HEK293 (cell line): Measurements from ENCODE around the gene TMEM164.

Source experiments
- CTCF ChIA-PET: fragments of 350-600 bp; formaldehyde crosslinking; extraction: SDS; loops from one replicate; lab custom pipeline; 2021; ENCODE audit warnings: antibody characterized with exemption; lab: Yijun Ruan, JAX
- POLR2A ChIA-PET: fragments of 300-600 bp; formaldehyde crosslinking; extraction: SDS; loops from one replicate; lab custom pipeline; 2020; ENCODE audit warnings: antibody characterized with exemption, inconsistent platforms; lab: Yijun Ruan, JAX
- H3K27ac ChIP-seq: fragments of 200-500 bp; sonication (Bioruptor generic); 2 replicates; pipeline ENCODE4 v1.5.1; 2014; ENCODE audit warnings: low read depth, low read length, control low read depth, inconsistent platforms; ENCODE audit errors: extremely low read depth
- H3K36me3 ChIP-seq, 2 experiments: fragments of 200-500 bp in 1 of 2; sonication (Bioruptor generic) in 1 of 2; 1 replicate in 1 of 2; 2 replicates in 1 of 2; pipeline ENCODE4 v1.5.1; 2014 to 2017; ENCODE audit warnings: inconsistent platforms in 2 of 2, low read length in 2 of 2; ENCODE audit not compliant: control insufficient read depth in 2 of 2, insufficient read depth in 1 of 2
- H3K4me1 ChIP-seq: fragments of 200-500 bp; sonication (Bioruptor generic); 2 replicates; pipeline ENCODE4 v1.5.1; 2014; ENCODE audit warnings: mild to moderate bottlenecking, low read length, inconsistent platforms; ENCODE audit not compliant: control insufficient read depth, insufficient read depth
- H3K4me3 ChIP-seq: 2 replicates; pipeline ENCODE4 v1.5.1; 2011; ENCODE audit warnings: low read depth, mild to moderate bottlenecking, control low read depth, low read length, moderate library complexity
- H3K9me3 ChIP-seq: fragments of 200-500 bp; sonication (Bioruptor generic); 2 replicates; pipeline ENCODE4 v1.5.1; 2014; ENCODE audit warnings: low read depth, low read length, inconsistent platforms; ENCODE audit not compliant: control insufficient read depth, insufficient read depth
- BCL11B ChIP-seq: fragments of 450-650 bp; formaldehyde crosslinking; IDR thresholded peaks from 2 replicates; pipeline ENCODE4 v1.5.1; 2016; ENCODE audit warnings: low read depth, missing biosample characterization, missing genetic modification characterization
- MYNN ChIP-seq: fragments of 450-650 bp; formaldehyde crosslinking; IDR thresholded peaks from 2 replicates; pipeline ENCODE4 v1.5.1; 2016; ENCODE audit warnings: missing biosample characterization, missing genetic modification characterization, borderline replicate concordance
- OVOL3 ChIP-seq: fragments of 450-650 bp; formaldehyde crosslinking; IDR thresholded peaks from 2 replicates; pipeline ENCODE4 v1.5.1; 2016; ENCODE audit warnings: missing biosample characterization, missing genetic modification characterization
- PRDM1 ChIP-seq: fragments of 450-650 bp; formaldehyde crosslinking; IDR thresholded peaks from 2 replicates; pipeline ENCODE4; 2016; ENCODE audit warnings: missing biosample characterization, missing genetic modification characterization
- REPIN1 ChIP-seq: fragments of 450-650 bp; formaldehyde crosslinking; IDR thresholded peaks from 2 replicates; pipeline ENCODE4 v1.5.1; 2017; ENCODE audit warnings: missing biosample characterization, missing genetic modification characterization, low read depth
- ZNF169 ChIP-seq: fragments of 450-650 bp; formaldehyde crosslinking; IDR thresholded peaks from 2 replicates; pipeline ENCODE4 v1.5.1; 2016; ENCODE audit warnings: missing biosample characterization, missing genetic modification characterization
- ZNF248 ChIP-seq: fragments of 450-650 bp; formaldehyde crosslinking; IDR thresholded peaks from 2 replicates; pipeline ENCODE4 v1.5.1; 2017; ENCODE audit warnings: missing biosample characterization, missing genetic modification characterization
- ZNF350 ChIP-seq: fragments of 450-650 bp; formaldehyde crosslinking; IDR thresholded peaks from 2 replicates; pipeline ENCODE4 v1.5.0; 2017; ENCODE audit warnings: missing biosample characterization, mild to moderate bottlenecking, missing genetic modification characterization
- ZNF391 ChIP-seq: fragments of 450-650 bp; formaldehyde crosslinking; IDR thresholded peaks from 2 replicates; pipeline ENCODE4 v1.5.1; 2016; ENCODE audit warnings: low read depth, missing biosample characterization, missing genetic modification characterization, borderline replicate concordance
- ZNF416 ChIP-seq: fragments of 450-650 bp; formaldehyde crosslinking; IDR thresholded peaks from 2 replicates; pipeline ENCODE4 v1.5.1; 2016; ENCODE audit warnings: missing biosample characterization, missing genetic modification characterization
- ZNF837 ChIP-seq: fragments of 450-650 bp; formaldehyde crosslinking; IDR thresholded peaks from 2 replicates; pipeline ENCODE4 v1.5.1; 2016; ENCODE audit warnings: missing biosample characterization, missing genetic modification characterization
- TF ChIP-seq, protein P1 (sequence below): fragments of 450-650 bp; formaldehyde crosslinking; IDR thresholded peaks from 2 replicates; pipeline ENCODE4 v1.5.1; 2017; ENCODE audit warnings: missing biosample characterization, missing genetic modification characterization
- TF ChIP-seq, protein P2 (sequence below): fragments of 450-650 bp; formaldehyde crosslinking; IDR thresholded peaks from 2 replicates; pipeline ENCODE4 v1.5.1; 2016; ENCODE audit warnings: missing biosample characterization, missing genetic modification characterization

TMEM164 gene

DNA sequence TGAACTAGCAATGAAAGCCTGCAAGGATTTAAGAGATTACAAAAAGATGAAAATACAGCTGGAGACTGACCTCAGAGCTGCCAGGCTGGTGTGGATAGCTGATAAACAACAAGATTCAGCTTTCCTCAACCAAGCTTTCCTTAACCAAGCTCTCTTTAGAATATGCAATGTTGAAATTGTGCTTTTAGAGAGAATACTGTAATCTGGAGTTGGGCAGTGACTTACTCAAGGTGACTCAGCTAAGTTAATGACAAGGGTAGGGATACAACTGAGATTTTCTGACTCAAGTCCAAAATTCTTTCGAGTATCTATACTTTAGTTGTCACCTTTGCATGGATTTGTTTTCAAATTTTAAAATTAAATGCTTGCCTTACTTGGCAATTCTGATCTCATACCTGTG is 217.0 kb downstream of the TMEM164 start:
- Histone ChIP-seq H3K36me3 (no peaks in the 10 kb centered on the region), H3K4me1 (no peaks in the 10 kb centered on the region), H3K27ac (no peak overlapping the region), H3K9me3 (no peaks in the 10 kb centered on the region), H3K4me3 (no peak overlapping the region)
- POLR2A ChIA-PET: no interaction called here
- TF ChIP-seq ZNF837: no peak
- no peak for TF ChIP-seq ZNF169 (tag by site-specific recombination)
- no peak for TF ChIP-seq ZNF391 (tag by site-specific recombination)
- no peak for TF ChIP-seq ZNF416 (tag by site-specific recombination)
- no peak for TF ChIP-seq BCL11B (tag by site-specific recombination)
- CTCF ChIA-PET: interaction anchor here (0.6 to 1.3 kb wide), 4 partner anchors 36 to 825 kb away, joined by 3 to 5 read pairs (median 4); no protein-coding TSS in a partner anchor

DNA sequence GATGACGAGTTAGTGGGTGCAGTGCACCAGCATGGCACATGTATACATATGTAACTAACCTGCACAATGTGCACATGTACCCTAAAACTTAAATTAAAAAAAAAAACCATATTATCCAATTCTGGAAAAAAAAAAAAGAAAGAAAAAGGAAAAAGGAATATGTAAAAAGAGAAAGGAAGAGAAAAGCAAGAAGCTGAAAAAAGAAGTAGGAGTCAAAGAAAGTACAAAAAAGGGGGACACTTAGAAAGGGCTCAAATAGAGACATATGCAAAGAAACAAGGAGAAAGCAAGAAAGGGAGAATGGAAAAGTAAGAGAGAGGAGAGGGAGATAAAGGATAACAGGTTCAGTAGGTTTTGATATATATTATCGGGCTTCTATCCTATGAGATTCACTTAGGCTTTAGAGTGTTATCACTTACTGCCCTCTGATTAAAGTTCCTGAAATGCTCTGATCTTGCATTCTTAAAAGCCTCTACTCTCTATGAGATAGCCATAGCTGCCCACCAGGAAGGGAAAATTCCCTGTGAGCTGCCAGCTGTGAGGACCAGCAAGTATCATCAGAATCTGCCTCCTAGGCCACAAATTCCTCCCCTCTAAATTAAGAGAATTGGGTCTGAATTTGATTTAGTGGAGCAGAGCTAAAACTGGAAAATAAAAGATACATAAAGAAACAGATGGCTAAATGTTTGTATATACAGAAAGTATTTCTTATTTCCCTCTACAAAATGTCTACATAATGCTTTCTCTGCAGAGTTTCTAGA is 219.8 kb downstream of the TMEM164 start:
- no peak overlapping the region for H3K27ac ChIP-seq
- no peaks in the 10 kb centered on the region for H3K36me3 ChIP-seq
- ChIA-PET POLR2A (no interaction called here), CTCF (interaction anchor here (0.6 to 0.7 kb wide), 2 partner anchors 54 to 732 kb away, joined by 3 read pairs; no protein-coding TSS in a partner anchor)
- TF ChIP-seq ZNF350 (tag by site-specific recombination): no peak
- TF ChIP-seq PRDM1 (tag by site-specific recombination): peak; percentile 97
- no peak for TF ChIP-seq OVOL3 (tag by site-specific recombination)
- TF ChIP-seq REPIN1 (tag by site-specific recombination): no peak
- no peaks in the 10 kb centered on the region for H3K9me3 ChIP-seq
- no peak overlapping the region for H3K4me3 ChIP-seq
- H3K4me1 ChIP-seq: no peaks in the 10 kb centered on the region

DNA sequence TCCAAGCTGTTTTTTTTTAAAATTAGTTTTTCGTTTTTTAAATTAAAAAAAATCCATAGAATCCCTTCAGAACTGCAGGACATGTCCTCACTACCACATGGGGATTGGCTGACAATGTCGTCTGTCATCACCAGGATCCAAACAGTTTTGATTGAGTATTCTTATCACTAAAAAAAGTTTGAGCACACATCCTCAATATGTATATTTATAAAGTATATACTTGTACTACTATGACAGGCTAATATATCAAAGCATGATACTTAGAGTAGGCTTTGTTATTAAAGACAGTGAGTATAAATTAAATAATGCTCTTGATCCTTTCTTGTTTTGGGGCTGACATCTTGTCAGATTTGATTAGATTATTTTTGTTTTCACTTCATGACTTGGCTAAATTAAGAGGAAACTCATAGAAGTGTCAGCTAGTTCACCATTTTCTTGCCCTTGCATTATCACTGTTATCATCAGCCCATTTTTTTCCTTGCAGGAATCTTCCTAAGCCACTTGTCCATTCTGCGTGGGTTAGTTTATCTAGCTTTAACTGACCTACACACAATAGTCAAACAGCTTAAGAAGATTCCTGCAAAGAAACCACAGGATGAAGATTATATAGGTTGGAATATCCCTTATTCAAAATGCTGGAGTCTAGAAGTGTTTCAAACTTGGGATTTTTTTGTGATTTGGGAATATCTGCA is 222.2 kb downstream of the TMEM164 start:
- H3K9me3 ChIP-seq: no peaks in the 10 kb centered on the region
- no peaks in the 10 kb centered on the region for H3K36me3 ChIP-seq
- ChIA-PET POLR2A (no interaction called here), CTCF (interaction anchor here (0.6 kb wide), 1 partner anchor 9 kb away, joined by 3 read pairs; no protein-coding TSS in a partner anchor)
- TF ChIP-seq MYNN (no peak), ZNF248 (tag by site-specific recombination) (no peak)
- TF ChIP-seq, protein P1, sequence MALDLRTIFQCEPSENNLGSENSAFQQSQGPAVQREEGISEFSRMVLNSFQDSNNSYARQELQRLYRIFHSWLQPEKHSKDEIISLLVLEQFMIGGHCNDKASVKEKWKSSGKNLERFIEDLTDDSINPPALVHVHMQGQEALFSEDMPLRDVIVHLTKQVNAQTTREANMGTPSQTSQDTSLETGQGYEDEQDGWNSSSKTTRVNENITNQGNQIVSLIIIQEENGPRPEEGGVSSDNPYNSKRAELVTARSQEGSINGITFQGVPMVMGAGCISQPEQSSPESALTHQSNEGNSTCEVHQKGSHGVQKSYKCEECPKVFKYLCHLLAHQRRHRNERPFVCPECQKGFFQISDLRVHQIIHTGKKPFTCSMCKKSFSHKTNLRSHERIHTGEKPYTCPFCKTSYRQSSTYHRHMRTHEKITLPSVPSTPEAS (tag by site-specific recombination): no peak
- TF ChIP-seq, protein P2, sequence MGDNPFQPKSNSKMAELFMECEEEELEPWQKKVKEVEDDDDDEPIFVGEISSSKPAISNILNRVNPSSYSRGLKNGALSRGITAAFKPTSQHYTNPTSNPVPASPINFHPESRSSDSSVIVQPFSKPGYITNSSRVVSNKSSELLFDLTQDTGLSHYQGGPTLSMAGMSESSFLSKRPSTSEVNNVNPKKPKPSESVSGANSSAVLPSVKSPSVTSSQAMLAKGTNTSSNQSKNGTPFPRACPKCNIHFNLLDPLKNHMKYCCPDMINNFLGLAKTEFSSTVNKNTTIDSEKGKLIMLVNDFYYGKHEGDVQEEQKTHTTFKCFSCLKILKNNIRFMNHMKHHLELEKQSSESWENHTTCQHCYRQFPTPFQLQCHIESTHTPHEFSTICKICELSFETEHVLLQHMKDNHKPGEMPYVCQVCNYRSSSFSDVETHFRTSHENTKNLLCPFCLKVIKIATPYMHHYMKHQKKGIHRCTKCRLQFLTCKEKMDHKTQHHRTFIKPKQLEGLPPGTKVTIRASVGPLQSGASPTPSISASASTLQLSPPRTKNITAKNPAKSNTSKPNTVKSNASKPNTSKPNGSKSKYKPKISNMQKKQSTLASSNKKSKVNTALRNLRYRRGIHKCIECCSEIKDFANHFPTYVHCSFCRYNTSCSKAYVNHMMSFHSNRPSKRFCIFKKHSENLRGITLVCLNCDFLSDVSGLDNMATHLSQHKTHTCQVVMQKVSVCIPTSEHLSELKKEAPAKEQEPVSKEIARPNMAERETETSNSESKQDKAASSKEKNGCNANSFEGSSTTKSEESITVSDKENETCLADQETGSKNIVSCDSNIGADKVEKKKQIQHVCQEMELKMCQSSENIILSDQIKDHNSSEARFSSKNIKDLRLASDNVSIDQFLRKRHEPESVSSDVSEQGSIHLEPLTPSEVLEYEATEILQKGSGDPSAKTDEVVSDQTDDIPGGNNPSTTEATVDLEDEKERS (tag by site-specific recombination): no peak
- no peak overlapping the region for H3K27ac ChIP-seq
- H3K4me3 ChIP-seq: no peak overlapping the region
- H3K4me1 ChIP-seq: no peaks in the 10 kb centered on the region
